Measurements from ENCODE around the gene KMT2D. TPM values are rescaled to one million over a fixed set of nuclear protein-coding genes. Genes with fewer than 3 reads are reported as not detected.

The KMT2D gene
- total and polyA plus RNA-seq, 2 of the 8 experiments (the other 6 are each of a cell fraction or from before 2014, with no cell fraction given) = 9.1 to 86.3 TPM

DNA sequence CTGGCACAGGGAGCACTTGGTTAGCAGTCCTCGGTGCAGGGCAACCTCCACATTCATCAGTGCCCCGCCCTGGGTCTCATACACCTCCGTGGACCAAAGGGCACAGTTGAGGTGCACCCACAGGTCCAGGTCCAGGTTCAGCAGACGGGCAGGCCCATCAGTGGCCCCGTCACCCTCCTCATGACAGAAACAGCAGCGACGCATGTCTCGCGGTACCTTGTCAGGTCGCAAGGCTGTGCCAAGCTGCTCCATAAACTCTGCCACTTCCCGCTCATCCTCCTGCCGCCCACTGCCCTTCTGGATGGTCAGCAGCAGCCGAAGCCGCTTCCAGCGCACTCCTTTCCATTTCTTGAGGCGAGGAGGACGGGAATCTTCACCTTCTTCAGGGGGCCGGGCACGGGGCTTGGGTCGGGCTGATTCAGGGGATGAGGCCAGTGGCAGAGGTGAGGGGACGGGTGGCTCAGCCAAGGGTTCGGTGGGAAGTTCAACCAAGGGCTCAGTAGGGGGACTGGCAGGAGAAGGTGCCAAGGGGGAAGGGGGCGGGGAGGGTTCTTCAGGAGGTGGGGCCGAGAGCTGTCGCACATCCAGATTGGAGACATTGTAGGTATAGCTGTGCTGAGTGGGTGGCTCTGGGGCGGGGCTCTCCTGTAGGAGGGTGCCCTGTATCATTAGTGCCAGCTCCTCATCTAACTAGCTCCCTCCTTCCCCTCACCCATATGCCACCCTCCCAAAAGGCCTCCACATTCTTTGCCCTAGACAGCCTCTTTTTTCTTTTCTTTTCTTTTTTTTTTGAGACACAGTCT is 33.7 kb downstream of the KMT2D start (continued):
- TF ChIP-seq SIN3A (conservative IDR thresholded peaks at IDR 0.05 in 1 of 2, IDR thresholded peaks at IDR 0.05 in 1 of 2; ENCODE audit: low read depth in 1 of 2, low read length in 2 of 2) (no peak), MAFK (IDR thresholded peaks at IDR 0.05; ENCODE audit: low read depth, low read length) (no peak), EP300 (IDR thresholded peaks at IDR 0.05; ENCODE audit: borderline replicate concordance in 1 of 2, low read depth in 2 of 2, low read length in 2 of 2) (no peak), EGR1 (IDR thresholded peaks at IDR 0.05; ENCODE audit: borderline replicate concordance, low read depth, low read length) (no peak), NRF1 (IDR thresholded peaks at IDR 0.05; ENCODE audit: low read depth, low read length) (no peak)

Data from H1 (cell line).